GM19023 (cell line): ENCODE data around the gene PDE11A.
"Not testable (repeated sequence)": the region's sequence is repeated elsewhere in the genome, so short reads cannot be mapped to it uniquely, and the experiment has no call there.

Source experiments
- ATAC-seq: cut with Tn5 transposase; IDR thresholded peaks from one replicate; pipeline ENCODE4 v1.9.1; 2021; ENCODE audit warnings: mild to moderate bottlenecking, moderate library complexity; ENCODE audit not compliant: unreplicated experiment

PDE11A gene

GRCh38 chr2:178012639-178013038 lies 59.9 kb downstream of the PDE11A start:
- no peak for ATAC-seq

GRCh38 chr2:178009813-178010212 lies 62.8 kb downstream of the PDE11A start:
- no peak for ATAC-seq

- ATAC-seq = no peak
Observed at GRCh38 chr2:178008636-178009289, 63.8 kb downstream of the PDE11A start.

- no peak for ATAC-seq
Observed at GRCh38 chr2:178006710-178007109, 65.9 kb downstream of the PDE11A start.

GRCh38 chr2:178005756-178006155 lies 66.8 kb downstream of the PDE11A start:
- ATAC-seq = no peak

- no peak for ATAC-seq
Observed at GRCh38 chr2:178002038-178002437, 70.5 kb downstream of the PDE11A start.

- no peak for ATAC-seq
Observed at GRCh38 chr2:177998996-177999395, 73.6 kb downstream of the PDE11A start.

- ATAC-seq = no peak
Observed at GRCh38 chr2:177998006-177998405, 74.6 kb downstream of the PDE11A start.

- no peak for ATAC-seq
Observed at GRCh38 chr2:177992992-177993391, 79.6 kb downstream of the PDE11A start.

- no peak for ATAC-seq
Observed at GRCh38 chr2:177989029-177989885, 83.3 kb downstream of the PDE11A start.

- ATAC-seq = no peak
Observed at GRCh38 chr2:177984749-177985148, 87.8 kb downstream of the PDE11A start.

- ATAC-seq = peak; percentile 74
Observed at GRCh38 chr2:177983183-177983788, 89.3 kb downstream of the PDE11A start.

GRCh38 chr2:177972782-177973181 lies 99.8 kb downstream of the PDE11A start:
- no peak for ATAC-seq

GRCh38 chr2:177972123-177972522 lies 100.5 kb downstream of the PDE11A start:
- ATAC-seq = no peak

GRCh38 chr2:177970670-177971454 lies 101.7 kb downstream of the PDE11A start:
- no peak for ATAC-seq

- no peak for ATAC-seq
Observed at GRCh38 chr2:177964892-177965291, 107.7 kb downstream of the PDE11A start.

- no peak for ATAC-seq
Observed at GRCh38 chr2:177952151-177952550, 120.4 kb downstream of the PDE11A start.

GRCh38 chr2:177947598-177947997 lies 125.0 kb downstream of the PDE11A start:
- not testable (repeated sequence) for ATAC-seq

- ATAC-seq = not testable (repeated sequence)
Observed at GRCh38 chr2:177944530-177944929, 128.0 kb downstream of the PDE11A start.

GRCh38 chr2:177942731-177943130 lies 129.8 kb downstream of the PDE11A start:
- no peak for ATAC-seq

- ATAC-seq = no peak
Observed at GRCh38 chr2:177939211-177939610, 133.4 kb downstream of the PDE11A start.
